NCI-H774 (cell line): ENCODE data around the gene FAM163B.
"Not testable (repeated sequence)": the region's sequence is repeated elsewhere in the genome, so short reads cannot be mapped to it uniquely, and the experiment has no call there.

Source experiments
- DNase-seq: peaks from one replicate; lab custom pipeline; 2025; lab: John Stamatoyannopoulos, UW

Gene FAM163B

DNA sequence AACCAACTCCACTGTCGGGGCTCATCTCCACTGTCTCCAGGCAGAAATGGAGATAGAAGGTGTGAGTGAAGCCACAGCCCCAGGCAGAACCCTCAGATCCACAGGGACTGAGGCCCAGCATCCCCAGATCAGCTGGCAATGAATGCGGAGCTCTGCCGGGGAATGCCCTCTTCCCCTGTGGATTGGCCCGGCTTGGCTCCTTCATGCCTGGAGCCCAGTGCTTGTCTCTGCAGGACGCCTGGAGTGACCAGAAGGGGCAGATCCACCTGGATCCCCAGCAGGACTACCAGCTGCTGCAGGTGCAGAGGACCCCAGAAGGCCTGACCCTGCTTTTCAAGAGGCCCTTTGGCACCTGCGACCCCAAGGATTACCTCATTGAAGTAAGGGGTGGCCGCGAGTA lies 30.4 kb upstream of the FAM163B start:
- DNase-seq, result no peak

DNA sequence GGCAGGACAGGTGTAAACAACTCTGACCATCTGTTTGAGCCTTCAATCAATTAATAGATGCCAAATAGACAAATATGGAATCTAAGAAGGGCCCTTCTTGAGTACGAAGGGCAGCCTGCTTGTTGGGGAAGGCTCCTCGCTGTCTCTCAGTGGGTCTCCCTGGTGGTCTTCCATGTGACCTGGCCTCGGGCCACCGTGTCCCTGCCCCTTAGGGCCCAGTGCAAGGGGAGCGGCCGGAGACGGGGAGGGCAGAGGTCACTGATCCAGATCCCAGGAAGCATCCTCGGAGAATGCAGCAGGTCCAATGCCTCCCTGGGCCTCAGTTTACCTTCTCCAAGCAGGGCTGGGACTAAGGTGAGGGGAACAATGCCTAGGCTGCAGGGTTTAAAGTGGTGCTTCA lies 29.5 kb upstream of the FAM163B start:
- DNase-seq, result no peak

DNA sequence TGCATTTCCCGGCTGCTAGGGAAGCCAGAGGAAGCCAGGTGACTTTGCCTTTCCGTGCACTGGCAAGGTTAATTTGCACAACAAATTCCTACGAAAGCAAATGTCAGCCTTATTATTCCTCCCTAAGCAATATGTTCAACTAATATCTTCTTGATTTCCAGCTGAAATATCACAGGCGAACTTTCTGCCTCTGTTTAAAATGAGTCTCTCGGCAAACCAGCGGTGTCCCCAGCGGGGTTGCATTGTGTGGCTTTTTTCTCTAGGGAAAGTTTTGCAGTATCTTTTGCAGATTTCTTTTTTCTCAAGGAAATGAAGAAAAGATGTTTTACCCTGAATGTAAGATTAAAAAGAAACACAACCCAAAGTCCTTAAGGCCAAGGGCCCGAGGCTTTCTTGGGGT lies 28.9 kb upstream of the FAM163B start:
- no peak for DNase-seq

DNA sequence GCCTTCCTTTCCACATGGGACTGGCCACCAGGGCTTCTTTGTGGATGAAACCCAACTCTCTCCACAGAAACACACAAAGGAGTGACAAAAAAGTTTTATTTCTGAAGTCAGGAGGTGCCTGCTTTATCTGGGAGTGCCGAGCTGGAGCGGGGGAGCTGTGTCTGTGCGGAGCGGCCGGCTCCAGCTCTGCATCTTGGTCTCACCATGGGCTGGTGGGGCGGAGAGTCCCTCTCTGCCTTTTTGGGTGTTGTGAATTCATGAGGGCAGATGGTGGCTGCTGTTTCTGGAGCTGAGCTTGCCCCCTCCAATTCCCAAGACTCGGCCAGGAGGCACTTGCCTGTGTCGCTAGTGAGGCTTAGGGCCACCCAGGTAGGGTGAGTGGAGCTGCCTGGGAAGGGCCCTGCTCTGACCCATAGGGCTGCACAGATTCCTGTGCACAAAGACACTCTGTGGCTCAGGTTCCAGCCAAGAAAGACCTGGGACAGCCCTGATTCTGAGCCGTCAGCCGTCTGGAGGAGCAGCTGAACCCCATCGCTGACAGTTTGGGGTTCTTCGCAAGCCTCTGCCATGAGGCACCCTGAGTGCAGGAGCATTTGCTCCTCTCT lies 28.4 kb upstream of the FAM163B start:
- DNase-seq, result no peak

DNA sequence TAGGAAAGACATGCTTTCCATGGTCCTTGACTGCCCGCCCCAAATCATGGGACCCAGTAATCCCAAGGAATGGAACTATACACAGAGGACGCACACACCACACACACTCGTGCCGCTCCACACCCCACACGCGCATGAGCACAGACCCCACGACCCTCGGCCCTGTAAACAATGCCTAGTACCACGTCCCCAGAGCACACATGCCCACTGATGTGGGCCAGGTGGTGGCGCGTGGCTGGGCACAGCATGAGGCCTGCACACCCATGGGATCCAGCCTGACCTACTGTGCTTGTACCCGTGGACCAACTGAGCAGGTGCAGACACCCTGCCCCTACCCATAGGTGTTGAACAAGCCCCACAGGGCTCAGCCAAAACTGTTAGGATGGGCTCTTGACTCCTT lies 27.7 kb upstream of the FAM163B start:
- no peak for DNase-seq

GRCh38 chr9:133635533-133636531 lies 26.6 kb upstream of the FAM163B start, which contains the start of gene DBH:
DBH (plus strand) TSS chr9:133636363; CDS start chr9:133636372, 9 bp downstream.
- no peak for DNase-seq

- DNase-seq, result no peak
These were observed 25.9 kb upstream of the FAM163B start for GRCh38 chr9:133635098-133635497.

GRCh38 chr9:133634081-133634691 lies 25.0 kb upstream of the FAM163B start:
- DNase-seq, result peak; percentile 66

GRCh38 chr9:133633681-133634080 lies 24.5 kb upstream of the FAM163B start:
- no peak for DNase-seq

DNA sequence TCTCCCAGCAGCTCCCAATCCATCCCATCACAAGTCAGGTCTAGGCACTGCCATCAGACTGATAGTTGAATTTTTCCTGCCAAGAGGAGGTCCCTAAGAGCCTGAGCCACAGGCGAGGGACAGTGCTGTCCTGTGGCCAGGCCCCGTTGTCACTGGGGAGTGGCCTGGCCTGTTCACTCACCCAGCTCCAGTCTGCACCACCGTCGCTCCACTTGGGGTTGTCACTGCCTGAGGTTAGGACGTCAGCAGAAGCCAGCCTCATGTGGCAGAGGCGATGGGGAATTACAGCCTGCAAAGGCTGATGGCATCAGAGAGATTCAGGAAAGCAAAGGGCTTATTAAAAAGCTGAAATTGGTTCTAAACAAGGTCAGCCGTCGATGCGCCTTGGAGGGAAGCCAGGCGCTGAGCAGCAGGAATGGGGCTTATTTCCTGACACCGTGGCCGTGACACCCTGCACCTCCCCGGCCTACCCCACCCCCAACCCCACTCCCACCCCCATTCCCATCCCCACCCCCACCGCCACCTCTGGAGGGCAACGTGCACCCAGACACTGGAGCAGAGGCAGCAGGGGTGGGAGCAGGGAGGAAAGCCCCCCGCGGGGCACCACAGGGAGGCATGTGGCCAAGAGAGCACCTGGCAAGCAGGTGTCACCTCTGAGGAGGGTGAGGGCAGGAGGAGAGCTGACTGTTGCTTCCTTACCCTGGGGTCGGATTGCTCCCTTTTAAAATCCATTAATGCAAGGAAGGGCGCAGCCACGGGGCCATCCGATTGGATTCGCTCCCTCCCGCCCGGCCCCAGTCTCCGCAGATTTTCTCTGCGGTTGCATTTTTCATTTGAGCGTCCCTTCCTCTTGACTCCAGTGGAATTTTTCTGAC lies 23.9 kb upstream of the FAM163B start:
- DNase-seq, result no peak

DNA sequence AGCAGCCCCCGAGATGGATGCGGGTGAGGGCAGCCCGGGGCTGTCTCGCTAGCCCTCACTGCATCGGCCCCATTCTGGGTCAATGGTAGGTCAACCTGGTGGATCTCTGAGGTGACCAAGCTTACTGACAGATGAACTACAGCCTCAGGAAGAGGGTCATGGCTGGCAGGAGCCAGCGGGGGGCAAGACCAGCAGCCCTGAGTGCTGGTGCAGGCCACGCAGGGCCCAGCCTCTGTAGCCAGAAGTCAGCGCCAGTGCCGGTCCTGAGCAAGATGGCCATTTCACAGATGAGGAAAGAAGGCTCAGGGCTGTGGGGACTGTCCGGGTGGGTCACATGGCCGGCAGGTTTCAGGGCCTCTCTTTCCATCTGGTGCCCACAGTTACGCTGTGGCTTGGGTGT lies 21.9 kb upstream of the FAM163B start:
- no peak for DNase-seq

- no peak for DNase-seq
These were observed 20.3 kb upstream of the FAM163B start for GRCh38 chr9:133629221-133630110.

GRCh38 chr9:133628766-133629165 lies 19.6 kb upstream of the FAM163B start:
- no peak for DNase-seq

DNA sequence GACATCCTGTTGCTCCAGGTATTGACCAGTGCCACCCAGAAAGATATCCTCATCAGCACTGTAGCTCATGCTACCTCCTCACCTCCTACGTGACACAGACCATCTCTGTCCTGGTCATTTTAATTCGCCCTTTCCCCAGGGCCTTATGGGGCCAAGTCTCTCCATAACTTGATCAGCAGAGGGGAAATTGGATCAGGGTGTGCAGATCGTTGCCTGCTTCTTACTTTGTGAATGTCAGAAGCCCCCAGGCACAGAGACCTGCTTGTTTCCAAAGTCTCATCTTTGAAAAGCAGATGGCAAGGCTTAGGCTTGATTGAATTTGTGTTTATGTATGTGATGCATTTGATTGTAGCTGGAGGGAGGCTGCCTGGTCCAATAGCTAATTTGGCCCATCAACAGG lies 18.2 kb upstream of the FAM163B start:
- DNase-seq, result no peak

GRCh38 chr9:133626008-133626407 lies 16.8 kb upstream of the FAM163B start:
- DNase-seq, result not testable (repeated sequence)

- no peak for DNase-seq
These were observed 13.4 kb upstream of the FAM163B start for GRCh38 chr9:133622555-133622954.

- DNase-seq, result peak; percentile 55
These were observed 12.6 kb upstream of the FAM163B start for GRCh38 chr9:133621725-133622267.

DNA sequence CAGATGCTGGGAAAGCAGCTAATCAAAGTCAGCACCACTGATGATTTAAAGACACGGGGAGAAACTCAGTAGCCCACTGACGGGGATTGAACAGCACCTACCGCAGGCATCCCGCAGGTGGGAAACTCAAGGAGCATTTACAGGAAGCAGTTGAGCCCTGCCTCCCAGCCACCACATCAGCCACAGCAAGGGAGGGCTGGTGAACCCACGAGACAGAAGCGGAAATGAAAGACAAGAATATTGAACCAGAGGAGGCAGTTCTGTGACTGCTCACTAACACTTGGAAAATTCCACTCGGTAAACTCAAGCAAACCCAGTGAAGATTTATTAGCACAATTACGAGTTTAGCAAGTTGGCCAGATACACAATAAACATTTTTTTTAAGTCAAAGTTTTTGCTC lies 10.6 kb upstream of the FAM163B start:
- DNase-seq, result no peak

DNA sequence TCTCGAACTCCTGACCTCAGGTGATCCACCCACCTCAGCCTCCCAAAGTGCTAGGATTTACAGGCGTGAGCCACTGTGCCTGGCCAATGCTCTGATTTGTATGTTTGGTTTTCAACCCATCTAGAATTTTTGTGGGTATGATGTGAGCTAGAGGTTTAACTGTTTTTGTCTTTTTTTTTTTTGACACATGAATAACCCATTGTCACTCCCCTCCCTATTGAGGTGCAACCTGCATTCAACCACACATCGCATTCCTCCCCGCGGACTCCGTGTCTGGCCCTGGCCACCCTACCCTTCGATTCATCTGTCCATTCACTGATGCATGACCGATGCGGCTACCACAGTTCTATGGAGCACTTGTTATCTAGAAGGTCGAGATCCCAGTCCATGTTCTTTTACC lies 9.5 kb upstream of the FAM163B start:
- no peak for DNase-seq

- DNase-seq, result no peak
These were observed 7.6 kb upstream of the FAM163B start for GRCh38 chr9:133616643-133617405.
